Measurements from ENCODE around the gene GTF3C1. TPM values are rescaled to one million over a fixed set of nuclear protein-coding genes. Genes with fewer than 3 reads are reported as not detected.
"Not testable (repeated sequence)": the region's sequence is repeated elsewhere in the genome, so short reads cannot be mapped to it uniquely, and the experiment has no call there.

Gene GTF3C1
- total RNA-seq, 1 donor from 2014 or later = 98.7 TPM

DNA sequence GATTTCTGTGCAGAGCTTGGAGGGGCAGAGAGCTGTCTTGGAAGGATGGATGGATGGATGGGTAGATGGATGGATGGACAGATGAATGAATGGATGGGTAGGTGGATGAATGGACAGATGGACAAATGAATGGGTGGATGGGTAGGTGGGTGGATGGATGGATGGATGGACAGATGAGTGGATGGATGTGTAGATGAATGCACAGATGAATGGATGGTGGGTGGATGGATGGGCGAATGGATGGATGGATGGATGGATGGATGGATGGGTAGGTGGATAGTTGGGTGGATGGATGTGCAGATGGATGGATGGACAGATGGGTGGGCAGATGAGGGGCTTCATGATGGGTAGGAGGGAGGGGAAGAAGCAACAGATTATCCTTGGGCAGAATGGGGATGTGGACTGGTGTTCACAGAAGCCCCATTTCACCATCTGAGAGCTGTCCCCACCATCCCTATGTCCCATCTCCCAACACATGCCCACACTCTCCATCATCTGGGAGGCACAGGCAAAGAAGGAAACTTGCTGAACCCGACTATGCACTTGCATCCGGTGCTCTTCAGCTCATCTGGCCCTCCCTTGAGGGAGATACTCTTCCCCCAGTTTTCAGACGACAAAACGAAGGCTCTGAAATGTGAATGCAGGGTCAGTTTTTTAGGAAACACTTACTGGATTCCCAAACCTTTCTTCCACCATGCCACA, 90.6 kb downstream of the GTF3C1 start:
- Mint-ChIP-seq H3K36me3 (ENCODE audit: low read depth, unreplicated experiment) (peaks cover 12% of the 10 kb centered on the region), H3K4me1 (ENCODE audit: unreplicated experiment) (peaks cover 33% of the 10 kb centered on the region), H3K4me3 (ENCODE audit: unreplicated experiment) (no peak overlapping the region), H3K9me3 (ENCODE audit: unreplicated experiment) (no peaks in the 10 kb centered on the region), H3K27ac (ENCODE audit: unreplicated experiment) (no peak overlapping the region), H3K27me3 (ENCODE audit: unreplicated experiment) (peaks cover 2% of the 10 kb centered on the region)
- DNase-seq (ENCODE audit: low spot score) = no peak
- no peak for TF ChIP-seq CTCF (IDR thresholded peaks at IDR 0.05; ENCODE audit: unreplicated experiment)

DNA sequence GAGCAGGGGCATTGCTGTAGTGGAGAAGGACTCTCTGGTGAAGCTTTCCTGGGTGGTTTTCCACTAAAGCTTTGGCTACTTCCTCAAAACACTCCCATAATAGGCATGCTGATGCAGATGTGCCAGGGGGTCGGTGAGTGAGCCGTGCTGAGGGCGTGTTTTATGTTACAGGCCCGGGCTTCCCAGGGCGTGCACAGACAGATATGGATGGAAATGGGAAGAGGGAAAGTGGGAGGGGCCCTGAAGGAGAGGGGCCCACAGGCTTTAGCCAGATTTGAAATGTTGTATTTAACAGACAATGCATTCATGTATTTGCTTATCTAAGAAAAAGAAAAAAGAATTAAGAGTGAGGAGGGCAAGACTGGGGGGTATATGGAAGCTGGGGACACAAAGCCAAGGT, 91.5 kb downstream of the GTF3C1 start:
- DNase-seq (ENCODE audit: low spot score) = no peak
- H3K27me3 Mint-ChIP-seq (ENCODE audit: unreplicated experiment) = peaks cover 6% of the 10 kb centered on the region
- H3K4me3 Mint-ChIP-seq (ENCODE audit: unreplicated experiment) = no peak overlapping the region
- TF ChIP-seq CTCF (IDR thresholded peaks at IDR 0.05; ENCODE audit: unreplicated experiment) = no peak
- H3K4me1 Mint-ChIP-seq (ENCODE audit: unreplicated experiment) = peaks cover 33% of the 10 kb centered on the region
- H3K9me3 Mint-ChIP-seq (ENCODE audit: unreplicated experiment) = no peaks in the 10 kb centered on the region
- H3K27ac Mint-ChIP-seq (ENCODE audit: unreplicated experiment) = peak overlapping the region; percentile 57
- H3K36me3 Mint-ChIP-seq (ENCODE audit: low read depth, unreplicated experiment) = peaks cover 7% of the 10 kb centered on the region

GRCh38 chr16:27457605-27457900, 92.2 kb downstream of the GTF3C1 start:
- DNase-seq (ENCODE audit: low spot score); H3K27ac Mint-ChIP-seq (ENCODE audit: unreplicated experiment); H3K4me3 Mint-ChIP-seq (ENCODE audit: unreplicated experiment); H3K36me3 Mint-ChIP-seq (ENCODE audit: low read depth, unreplicated experiment); H3K9me3 Mint-ChIP-seq (ENCODE audit: unreplicated experiment); H3K27me3 Mint-ChIP-seq (ENCODE audit: unreplicated experiment): not testable (repeated sequence)
- H3K4me1 Mint-ChIP-seq (ENCODE audit: unreplicated experiment) = peaks cover 33% of the 10 kb centered on the region

- Mint-ChIP-seq H3K4me3 (ENCODE audit: unreplicated experiment) (no peak overlapping the region), H3K4me1 (ENCODE audit: unreplicated experiment) (peaks cover 33% of the 10 kb centered on the region), H3K9me3 (ENCODE audit: unreplicated experiment) (no peaks in the 10 kb centered on the region), H3K36me3 (ENCODE audit: low read depth, unreplicated experiment) (peaks cover 9% of the 10 kb centered on the region), H3K27ac (ENCODE audit: unreplicated experiment) (peak overlapping the region; percentile 85), H3K27me3 (ENCODE audit: unreplicated experiment) (peaks cover 9% of the 10 kb centered on the region)
- peak; percentile 31 for DNase-seq (ENCODE audit: low spot score)
- no peak for TF ChIP-seq CTCF (IDR thresholded peaks at IDR 0.05; ENCODE audit: unreplicated experiment)
Observed at GRCh38 chr16:27455700-27456099, 94.0 kb downstream of the GTF3C1 start.

GRCh38 chr16:27453494-27453825, 96.3 kb downstream of the GTF3C1 start:
- TF ChIP-seq CTCF (IDR thresholded peaks at IDR 0.05; ENCODE audit: unreplicated experiment) = no peak
- peaks cover 30% of the 10 kb centered on the region for H3K4me1 Mint-ChIP-seq (ENCODE audit: unreplicated experiment)
- no peak overlapping the region for H3K4me3 Mint-ChIP-seq (ENCODE audit: unreplicated experiment)
- DNase-seq (ENCODE audit: low spot score) = no peak
- H3K27me3 Mint-ChIP-seq (ENCODE audit: unreplicated experiment) = peaks cover 9% of the 10 kb centered on the region
- peaks cover 3% of the 10 kb centered on the region for H3K36me3 Mint-ChIP-seq (ENCODE audit: low read depth, unreplicated experiment)
- no peaks in the 10 kb centered on the region for H3K9me3 Mint-ChIP-seq (ENCODE audit: unreplicated experiment)
- H3K27ac Mint-ChIP-seq (ENCODE audit: unreplicated experiment) = no peak overlapping the region

Measured in endothelial cell (in vitro differentiated cells).